GM19324 (cell line): ENCODE data around the gene KCNE1.
"Not testable (repeated sequence)": the region's sequence is repeated elsewhere in the genome, so short reads cannot be mapped to it uniquely, and the experiment has no call there.

Source experiments
- ATAC-seq: cut with Tn5 transposase; IDR thresholded peaks from one replicate; pipeline ENCODE4 v1.9.1; 2021; ENCODE audit warnings: mild to moderate bottlenecking, moderate library complexity; ENCODE audit not compliant: unreplicated experiment, low FRiP score

The KCNE1 gene

DNA sequence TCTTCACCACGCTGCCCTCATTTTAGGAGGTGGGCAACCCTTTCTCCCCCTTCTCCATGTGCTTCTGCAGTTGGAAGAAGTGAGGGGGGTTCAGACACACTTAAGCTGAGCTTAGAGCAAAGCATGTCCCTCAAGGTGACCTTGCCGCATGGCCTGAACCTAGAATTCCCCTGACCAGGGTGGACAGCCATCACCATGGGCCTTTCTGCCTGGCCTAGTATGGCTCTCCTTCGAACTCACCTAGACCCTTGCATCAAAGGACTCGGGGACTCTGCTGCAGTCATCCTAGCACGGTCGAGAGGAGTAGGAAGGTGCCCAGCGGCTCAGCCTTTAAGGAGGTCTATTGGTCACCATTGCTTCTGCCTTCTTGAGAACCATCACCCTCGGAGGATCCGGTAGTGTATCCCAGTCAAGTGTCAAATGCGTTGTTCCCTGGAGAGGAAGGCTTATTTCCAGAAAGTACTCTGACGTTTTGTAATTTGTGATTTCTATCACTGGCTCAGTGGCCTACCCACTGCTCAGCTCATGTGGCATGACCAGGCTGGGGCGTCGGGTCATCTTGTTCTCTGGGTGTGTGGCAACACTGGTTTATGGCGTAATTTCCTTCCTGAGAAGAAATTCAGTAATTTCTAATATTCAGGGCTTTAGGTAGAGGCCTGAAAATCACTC, at the start of gene KCNE1:
Gene KCNE1, minus strand, starts transcription at position 424 of the 669 bp plus-strand sequence. CDS start 62,576 bp downstream, outside the sequence.
- no peak for ATAC-seq

DNA sequence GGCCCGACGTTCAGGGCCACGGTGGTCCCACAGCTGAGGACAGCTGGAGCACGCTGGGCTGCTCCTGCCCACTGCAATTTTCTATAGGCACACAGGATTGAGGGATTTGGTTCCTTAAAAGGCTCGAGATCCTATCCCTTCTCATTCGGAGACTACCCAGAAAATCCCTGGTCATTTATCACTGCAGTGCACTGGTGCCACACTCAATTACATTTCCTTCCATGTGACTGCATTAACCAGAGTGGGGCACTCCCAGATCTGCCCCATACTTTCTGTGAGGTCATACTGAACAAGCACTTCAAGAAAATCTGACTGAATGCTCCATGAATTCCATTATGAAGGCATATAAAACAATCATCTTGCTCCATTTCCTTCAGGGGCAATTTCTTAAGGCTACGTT, 49.8 kb upstream of the KCNE1 start:
- no peak for ATAC-seq

DNA sequence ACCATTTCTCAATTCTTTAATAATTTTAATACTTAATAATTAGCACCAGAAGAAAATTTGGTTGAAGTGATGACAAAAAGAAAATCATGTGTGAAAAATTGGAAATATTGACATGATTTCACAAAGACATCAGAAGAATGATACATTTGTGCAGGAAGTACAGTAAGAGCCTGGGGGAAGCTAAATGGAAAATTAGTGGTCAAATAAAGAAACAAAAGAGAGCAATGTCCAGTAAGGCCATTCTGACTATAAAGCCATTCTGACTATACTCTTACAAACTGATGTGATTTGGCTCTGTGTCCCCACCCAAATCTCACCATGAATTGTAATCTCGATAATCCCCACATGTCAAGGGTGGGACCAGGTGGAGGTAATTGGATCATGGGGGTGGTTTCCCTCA, 48.6 kb upstream of the KCNE1 start:
- ATAC-seq: no peak

DNA sequence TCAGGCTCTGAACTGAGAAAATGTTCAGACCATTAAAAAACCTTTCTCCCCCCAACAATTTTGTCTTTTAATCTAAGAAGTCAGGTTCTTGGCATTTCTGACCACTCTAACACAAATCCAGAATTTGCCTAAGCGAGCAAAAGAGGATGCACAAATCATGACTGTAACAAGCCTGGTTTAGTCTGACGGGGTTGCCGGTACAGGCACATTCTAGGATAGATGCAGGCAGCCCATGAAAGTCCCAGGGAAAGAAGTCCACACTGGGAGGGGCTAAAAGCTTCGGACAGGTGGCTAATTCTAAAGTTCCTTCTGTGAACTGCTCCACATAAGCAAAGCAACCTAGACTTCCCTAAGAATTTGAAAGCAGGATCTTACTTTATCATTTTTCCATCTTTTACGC, 48.0 kb upstream of the KCNE1 start:
- no peak for ATAC-seq

DNA sequence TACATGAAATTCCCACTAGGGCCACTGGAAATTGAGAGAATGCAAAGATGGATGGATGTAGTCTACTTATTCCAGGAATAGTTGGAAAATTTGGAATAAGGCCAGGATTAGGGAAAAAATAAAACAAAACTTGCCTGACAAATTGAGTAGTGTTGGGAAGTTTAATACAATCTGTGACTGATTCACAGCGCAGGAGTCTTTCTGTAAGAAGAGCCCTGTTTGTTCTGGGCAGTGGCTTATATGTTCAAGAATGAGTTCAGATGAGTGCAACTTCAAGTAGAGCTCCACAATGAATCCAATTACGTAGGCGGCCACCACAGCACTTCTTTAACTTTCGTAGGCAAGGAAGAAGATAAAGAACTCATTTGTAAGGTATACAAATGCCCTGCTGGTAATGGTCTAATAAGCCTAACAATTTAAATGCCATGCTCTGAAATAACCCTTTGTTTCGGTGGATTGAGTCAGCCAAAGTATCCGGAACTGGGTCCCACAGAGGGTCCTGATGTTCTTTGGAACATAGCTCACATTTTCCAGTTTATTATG, 47.1 kb upstream of the KCNE1 start:
- no peak for ATAC-seq

DNA sequence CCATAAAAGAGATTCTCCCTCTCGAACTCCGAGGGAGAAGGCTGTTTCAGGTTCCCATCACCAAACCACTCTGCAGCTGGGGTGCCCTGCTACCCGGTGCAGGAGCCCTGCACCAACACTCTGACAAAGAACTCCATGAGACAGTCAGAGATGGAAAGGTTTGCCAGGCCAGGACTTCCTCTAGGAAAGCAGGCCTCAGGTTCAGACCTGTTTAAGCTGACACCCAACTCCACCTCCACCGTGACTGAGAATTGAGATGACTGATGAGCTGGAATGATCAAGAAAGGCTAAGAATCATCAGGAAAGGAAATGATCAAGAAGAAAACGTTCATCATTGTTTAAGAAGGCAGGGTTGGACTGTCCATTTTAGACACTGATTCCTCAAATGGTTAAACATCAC, 46.2 kb upstream of the KCNE1 start:
- no peak for ATAC-seq

DNA sequence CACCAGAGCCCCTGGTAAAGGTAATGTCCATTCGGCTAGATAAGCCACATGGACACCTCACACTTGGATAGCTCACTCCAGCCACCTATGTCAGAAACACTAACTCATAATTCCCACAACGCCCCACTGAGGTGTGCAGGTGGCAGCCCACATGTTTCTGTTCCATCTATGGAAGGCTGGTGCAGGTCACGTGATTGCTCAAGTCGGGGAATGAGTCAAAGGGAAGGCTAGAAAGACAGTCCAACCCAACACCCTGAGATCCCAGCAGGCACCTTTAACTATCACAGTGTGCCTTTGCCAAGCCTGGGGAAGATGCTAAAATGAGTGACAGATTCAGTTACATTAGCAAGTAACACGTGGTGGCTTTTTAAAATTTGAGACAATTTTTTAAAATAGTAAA, 45.3 kb upstream of the KCNE1 start:
- ATAC-seq: no peak

DNA sequence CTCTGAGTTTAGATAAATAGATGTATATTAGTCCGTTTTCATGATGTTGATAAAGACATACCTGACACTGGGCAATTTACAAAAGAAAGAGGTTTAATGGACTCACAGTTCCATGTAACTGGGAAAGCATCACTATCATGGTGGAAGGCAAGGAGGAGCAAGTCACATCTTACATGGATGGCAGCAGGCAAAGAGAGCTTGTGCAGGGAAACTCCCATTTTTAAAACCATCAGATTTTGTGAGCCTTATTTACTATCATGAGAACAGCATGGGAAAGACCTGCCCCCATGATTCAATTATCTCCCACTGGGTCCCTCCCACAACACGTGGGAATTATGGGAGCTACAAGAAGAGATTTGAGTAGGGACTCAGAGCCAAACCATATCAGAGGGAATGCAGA, 42.7 kb upstream of the KCNE1 start:
- ATAC-seq: not testable (repeated sequence)

DNA sequence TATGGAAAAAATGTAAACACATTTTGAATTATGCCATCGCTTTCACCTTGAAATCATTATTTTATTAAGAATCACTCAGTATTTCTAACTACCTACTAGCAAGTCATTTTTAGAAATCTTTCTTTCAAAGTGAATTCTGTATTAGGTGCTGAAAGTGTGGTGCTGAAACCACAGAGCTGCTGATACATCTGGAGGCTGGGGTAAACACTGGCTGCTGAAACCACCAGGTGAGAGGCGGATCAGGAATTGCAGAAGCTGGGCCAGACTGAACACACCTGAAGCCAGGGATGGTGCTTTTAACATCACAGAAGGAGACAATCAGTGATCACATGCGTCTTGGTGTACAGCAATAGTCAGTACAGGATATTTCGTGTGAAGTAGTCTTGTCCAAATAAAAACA, 42.2 kb upstream of the KCNE1 start:
- no peak for ATAC-seq

DNA sequence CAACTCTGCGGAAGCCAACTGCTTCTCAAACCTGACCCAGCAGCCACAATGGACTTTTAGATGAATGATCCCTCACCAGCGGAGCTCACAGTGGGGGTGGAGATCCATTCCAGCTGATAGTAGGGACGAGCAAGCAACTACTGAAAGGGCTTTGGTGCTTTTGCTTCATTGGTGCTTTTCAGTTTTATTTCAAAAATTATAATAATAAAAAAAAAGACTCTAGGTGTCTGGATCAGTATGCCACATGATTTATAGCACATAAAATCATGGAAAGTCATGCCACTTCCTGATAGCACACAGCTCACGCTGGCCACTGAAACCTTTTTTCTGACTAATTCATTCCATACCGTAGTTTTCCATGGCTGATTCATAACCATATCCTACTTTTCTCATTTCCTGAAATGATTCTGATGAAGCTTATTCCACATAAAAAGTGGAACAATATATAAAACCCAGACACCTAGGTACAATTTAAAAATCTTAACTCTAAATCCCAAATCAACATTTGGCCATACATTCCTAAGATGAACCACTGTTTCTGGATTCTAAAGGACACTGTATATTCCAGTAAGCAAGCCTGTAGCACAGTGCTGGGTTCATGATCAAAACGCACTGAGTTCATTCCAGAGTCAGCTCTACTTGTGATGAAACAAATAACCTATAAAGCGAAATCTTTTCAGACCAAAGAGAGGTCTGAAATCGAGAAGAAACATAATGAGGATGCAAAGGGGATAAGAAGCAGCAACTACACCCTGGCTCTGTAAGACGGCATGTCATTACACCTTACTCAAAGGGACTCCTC, 41.3 kb upstream of the KCNE1 start:
- no peak for ATAC-seq

DNA sequence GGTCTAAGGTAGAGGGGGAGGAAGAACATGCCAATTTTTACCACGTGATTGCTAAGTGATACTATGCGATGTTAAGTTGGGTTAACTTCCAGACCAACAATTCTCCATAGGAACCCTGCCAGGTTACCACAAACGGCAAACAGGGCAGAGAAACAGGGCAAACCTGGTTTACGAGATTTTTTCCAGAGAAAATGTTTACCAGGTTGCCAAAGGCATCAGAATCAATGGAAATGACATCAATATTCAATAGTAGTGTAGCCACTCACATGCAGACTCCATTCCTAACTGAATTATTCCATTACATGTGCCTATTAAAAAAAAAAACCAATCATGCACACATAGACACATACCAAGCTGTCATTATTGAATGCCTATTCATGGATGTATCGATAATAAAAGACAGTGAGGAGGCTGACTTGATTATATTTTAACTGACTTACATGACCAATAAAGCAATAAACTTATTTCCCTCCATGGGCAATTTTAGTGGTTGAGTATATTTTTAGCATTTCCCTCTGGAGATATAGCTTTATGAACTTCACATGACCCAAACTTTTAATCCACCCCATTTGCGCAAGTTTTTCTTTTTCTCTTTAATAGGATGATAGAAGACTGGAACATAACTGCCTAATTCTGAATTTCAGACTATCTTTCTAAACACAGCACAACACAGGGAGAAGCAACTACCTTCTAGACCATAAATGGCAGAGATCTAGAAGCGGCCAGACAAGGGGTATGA, 40.5 kb upstream of the KCNE1 start:
- no peak for ATAC-seq

DNA sequence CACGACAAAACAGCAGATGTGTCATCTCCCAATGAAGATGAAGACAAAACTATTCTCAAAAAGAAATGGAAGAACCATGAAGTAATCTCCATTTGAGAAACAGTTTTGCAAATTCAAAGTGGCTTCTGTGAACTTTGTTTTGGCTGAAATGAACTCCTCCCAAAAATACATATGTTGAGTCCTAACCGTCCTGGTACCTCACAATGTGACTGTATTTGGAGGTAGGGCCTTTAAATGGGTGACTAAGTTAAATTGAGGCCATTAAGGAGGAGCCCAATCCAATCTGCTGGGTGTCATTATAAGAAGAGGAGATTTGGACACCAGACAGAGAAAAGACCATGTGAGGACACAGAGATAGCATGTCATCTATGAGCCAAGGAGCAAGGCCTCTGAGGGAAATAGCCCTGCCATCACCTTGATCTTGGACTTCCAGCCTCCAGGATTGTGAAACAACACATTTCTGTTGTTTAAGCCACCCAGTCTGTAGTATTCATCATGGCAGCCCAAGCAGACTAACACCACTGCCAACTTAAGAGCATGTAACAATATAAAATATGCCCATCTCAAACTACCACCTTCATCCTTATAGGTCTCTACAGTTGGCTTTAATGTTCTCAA, 38.3 kb upstream of the KCNE1 start:
- no peak for ATAC-seq

DNA sequence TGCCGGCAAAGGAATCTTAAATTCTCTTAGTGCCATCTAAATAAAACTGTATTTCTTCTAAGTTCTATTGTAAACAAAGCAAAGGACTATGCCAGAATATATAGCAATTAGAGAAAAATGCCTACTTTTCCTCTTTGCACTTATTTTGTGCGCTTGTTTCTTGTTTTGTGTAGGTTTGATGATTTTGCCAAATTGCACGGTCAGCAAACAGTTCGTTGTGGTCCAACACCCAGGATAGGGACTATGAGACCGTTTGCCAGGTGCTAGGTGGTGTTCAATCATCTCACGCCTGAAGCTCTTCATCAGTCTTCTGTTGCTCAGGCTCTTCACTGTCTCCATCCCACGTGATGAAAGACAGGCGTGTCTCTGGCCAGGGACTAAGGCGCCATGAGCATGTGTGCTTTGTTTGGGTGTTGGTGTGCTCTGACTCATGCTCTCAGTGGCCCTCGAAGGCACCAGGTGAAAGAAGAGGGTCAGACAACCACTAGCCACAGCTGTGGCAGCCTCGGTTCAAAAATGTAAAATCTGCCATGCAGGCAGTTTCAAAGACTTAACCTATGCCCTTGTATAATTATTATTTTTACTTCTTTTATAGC, 36.9 kb upstream of the KCNE1 start:
- no peak for ATAC-seq

DNA sequence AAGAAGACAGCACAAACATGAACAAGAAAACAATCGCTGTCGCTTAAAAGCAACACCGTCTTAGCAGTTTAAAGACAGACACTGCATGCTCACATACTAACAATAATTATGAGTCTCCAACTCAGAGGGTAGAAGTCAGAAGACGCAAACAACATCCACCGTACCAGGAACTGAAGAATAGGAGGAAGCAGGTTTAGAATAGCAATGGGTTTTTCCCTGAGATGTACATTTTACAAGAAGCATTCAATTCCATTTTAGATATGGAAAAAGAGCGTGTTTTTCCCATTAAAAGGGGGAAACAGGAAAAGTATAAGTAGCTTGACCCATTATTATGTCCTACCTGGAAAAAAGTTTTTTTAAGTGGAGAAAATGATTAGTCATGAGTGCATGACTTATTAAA, 34.5 kb upstream of the KCNE1 start:
- ATAC-seq: no peak

DNA sequence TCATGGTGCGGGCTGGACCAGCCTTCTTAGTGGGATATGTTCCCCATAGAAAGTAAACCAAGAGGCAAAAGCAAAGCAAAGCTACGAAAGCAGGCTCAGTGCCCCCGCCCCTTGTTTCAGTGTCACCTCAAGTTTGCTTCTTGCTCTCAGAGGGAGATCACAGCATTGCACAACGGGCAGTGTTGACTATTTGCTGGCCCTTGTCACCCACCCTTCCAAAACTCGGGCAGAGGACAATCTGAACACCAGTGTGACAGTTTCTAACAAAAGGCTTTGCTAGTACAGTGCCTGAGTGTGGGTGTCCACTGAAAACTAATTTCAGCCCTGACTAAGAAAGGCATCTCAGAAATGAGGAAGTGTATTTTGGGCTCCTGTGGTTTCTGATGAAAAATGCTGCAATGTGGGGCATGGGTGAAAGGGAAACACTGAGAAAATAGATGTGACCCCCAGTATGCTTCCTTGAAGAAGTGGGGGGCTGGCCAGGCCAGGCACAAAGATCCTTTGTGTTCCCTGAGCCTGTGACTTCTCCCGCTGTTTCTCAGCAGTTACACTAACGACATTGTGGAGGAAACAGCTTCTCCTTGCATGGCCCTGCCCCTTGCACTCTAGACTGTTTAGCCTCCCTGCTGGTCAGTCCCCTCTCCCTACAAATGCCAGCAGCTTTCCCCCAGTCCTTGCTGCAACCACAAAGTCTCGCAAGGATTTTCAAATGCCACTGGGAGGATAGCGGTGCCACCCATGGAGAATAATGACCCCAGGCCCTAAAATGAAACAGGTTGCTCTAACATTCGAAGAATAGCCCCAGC, 33.3 kb upstream of the KCNE1 start:
- peak; percentile 74 for ATAC-seq

DNA sequence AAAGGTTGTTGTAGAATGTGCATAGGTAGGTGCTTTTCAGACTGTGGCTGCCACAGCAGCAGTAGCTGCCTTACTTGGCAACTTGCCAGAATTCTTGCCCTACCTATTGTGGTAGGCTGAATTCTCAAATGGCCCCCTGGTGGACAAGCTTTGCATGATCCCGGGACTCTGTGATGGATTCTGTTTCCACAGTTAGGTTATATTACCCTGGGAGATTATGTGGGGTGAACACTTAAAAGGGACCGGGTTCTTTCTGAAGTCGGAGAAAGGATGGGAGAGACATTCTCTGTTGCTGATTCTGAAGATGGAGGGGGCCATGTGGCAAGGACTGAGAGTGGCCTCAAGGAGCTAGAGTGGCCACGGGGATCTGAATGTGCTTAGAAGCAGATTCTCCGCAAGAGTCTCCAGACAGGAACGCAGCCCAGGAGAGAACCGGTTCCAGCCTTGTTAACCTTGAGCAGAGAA, 32.1 kb upstream of the KCNE1 start:
- ATAC-seq: no peak

DNA sequence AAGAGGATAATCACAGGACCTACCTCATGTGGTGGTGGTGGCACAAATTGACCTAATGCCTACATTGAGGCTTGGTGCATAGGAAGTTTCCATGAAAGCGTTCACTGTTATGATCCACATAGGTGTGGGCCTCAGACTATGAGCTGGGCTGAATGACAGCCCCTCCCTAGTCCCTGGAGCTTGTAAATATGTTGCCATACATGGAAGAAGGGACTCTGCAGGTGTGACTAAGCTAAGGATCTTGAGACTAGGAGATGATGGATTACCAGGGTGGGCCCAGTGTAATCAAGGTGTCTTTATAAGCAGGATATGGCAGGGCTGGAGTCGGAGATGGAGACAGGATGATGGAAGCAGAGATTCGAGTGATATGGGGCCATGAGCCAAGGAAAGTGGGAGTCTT, 31.0 kb upstream of the KCNE1 start:
- no peak for ATAC-seq

DNA sequence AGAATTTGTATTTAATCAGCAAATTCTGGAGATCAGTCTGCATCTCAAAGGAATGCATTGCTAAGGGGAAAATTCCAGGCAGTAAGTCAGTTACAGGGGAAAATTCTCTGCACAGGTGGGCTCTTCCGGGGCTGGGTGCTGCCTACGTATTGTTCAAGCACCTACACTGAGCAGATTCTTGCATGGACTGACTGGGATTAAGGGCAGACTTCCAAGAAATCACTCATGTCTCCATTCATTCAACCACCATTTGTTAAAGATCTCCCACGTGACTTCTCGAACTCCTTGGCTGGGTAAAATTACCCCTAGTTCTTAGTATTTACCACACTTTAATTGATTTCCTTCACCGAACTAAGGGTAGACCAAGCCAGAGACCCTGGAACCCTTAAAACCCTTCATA, 28.2 kb upstream of the KCNE1 start:
- ATAC-seq: no peak

DNA sequence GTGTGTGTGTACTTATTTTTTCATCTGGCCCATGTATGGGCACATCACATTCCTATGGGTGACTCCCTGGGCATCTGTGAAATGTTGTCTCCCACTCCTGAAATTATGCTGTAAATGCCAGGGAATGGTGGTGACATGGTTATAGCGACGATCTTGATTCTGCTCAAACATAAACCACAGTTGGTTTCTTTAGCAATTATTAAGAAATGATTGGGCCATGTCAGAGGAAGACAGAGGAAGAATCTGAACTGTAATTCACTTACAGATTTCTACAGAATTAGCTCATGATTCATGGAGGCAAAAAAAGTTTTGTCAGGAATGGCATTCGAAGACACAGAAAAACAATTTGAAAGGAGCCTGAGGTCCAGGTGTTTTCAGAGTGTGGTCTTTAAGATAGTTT, 25.8 kb upstream of the KCNE1 start:
- ATAC-seq: no peak
